ENCODE data around the gene HIVEP2. TPM values are rescaled to one million over a fixed set of nuclear protein-coding genes. Genes with fewer than 3 reads are reported as not detected.
A peak's percentile ranks its signal among the peaks of the same experiment; 100 is the strongest.

The HIVEP2 gene
- total RNA-seq, 2 donors from 2014 or later, result 25.8 to 30.8 TPM

GRCh38 chr6:142891454-142891853, 53.5 kb downstream of the HIVEP2 start:
- H3K4me1 Mint-ChIP-seq (ENCODE audit: low read depth), result peaks cover 64% of the 10 kb centered on the region
- ATAC-seq (replicated peaks in 1 of 2) (peak in 1 of 2 donors; percentile 37), DNase-seq (no peak)
- H3K4me3 Mint-ChIP-seq, result peak overlapping the region in 1 of 2 donors; percentile 17
- peak overlapping the region; percentile 92 for H3K27ac Mint-ChIP-seq
- no peaks in the 10 kb centered on the region for H3K27me3 Mint-ChIP-seq (ENCODE audit: low read depth)
- peaks cover 3 to 5% of the 10 kb centered on the region in 2 donors for H3K36me3 Mint-ChIP-seq (ENCODE audit: insufficient read depth in 2 of 2)
- no peaks in the 10 kb centered on the region for H3K9me3 Mint-ChIP-seq

- ATAC-seq (replicated peaks in 1 of 2) (no peak), DNase-seq (no peak)
- Mint-ChIP-seq H3K9me3 (no peaks in the 10 kb centered on the region), H3K4me3 (peak overlapping the region; percentile 0 to 52), H3K27me3 (ENCODE audit: low read depth) (no peaks in the 10 kb centered on the region), H3K27ac (peak overlapping the region; percentile 84), H3K36me3 (ENCODE audit: insufficient read depth in 2 of 2) (peaks cover 2% of the 10 kb centered on the region in 2 donors), H3K4me1 (ENCODE audit: low read depth) (peaks cover 89% of the 10 kb centered on the region)
Measured at GRCh38 chr6:142888456-142888855, 56.5 kb downstream of the HIVEP2 start.

GRCh38 chr6:142887517-142887916, 57.5 kb downstream of the HIVEP2 start:
- DNase-seq (no peak), ATAC-seq (replicated peaks in 1 of 2) (no peak)
- Mint-ChIP-seq H3K9me3 (no peaks in the 10 kb centered on the region), H3K27me3 (ENCODE audit: low read depth) (no peaks in the 10 kb centered on the region), H3K4me3 (peak overlapping the region; percentile 67 to 91), H3K36me3 (ENCODE audit: insufficient read depth in 2 of 2) (peaks cover 2% of the 10 kb centered on the region in 2 donors), H3K27ac (peak overlapping the region; percentile 98), H3K4me1 (ENCODE audit: low read depth) (peaks cover 96% of the 10 kb centered on the region)

- ATAC-seq (replicated peaks in 1 of 2) (peak; percentile 36 to 50), DNase-seq (no peak)
- Mint-ChIP-seq H3K4me3 (peak overlapping the region; percentile 67 to 91), H3K27ac (peak overlapping the region; percentile 98), H3K36me3 (ENCODE audit: insufficient read depth in 2 of 2) (peaks cover 2% of the 10 kb centered on the region in 2 donors), H3K9me3 (no peaks in the 10 kb centered on the region), H3K27me3 (ENCODE audit: low read depth) (no peaks in the 10 kb centered on the region), H3K4me1 (ENCODE audit: low read depth) (peaks cover 96% of the 10 kb centered on the region)
Measured at GRCh38 chr6:142886431-142887170, 58.4 kb downstream of the HIVEP2 start.

- no peaks in the 10 kb centered on the region for H3K9me3 Mint-ChIP-seq
- peaks cover 96% of the 10 kb centered on the region for H3K4me1 Mint-ChIP-seq (ENCODE audit: low read depth)
- H3K27ac Mint-ChIP-seq, result peak overlapping the region; percentile 99
- H3K4me3 Mint-ChIP-seq, result peak overlapping the region; percentile 93 to 94
- H3K27me3 Mint-ChIP-seq (ENCODE audit: low read depth), result no peaks in the 10 kb centered on the region
- DNase-seq (peak; percentile 36 to 45), ATAC-seq (replicated peaks in 1 of 2) (peak; percentile 88)
- H3K36me3 Mint-ChIP-seq (ENCODE audit: insufficient read depth in 2 of 2), result peaks cover 3 to 5% of the 10 kb centered on the region in 2 donors
Measured at GRCh38 chr6:142885182-142885867, 59.7 kb downstream of the HIVEP2 start.

GRCh38 chr6:142884214-142885035, 60.6 kb downstream of the HIVEP2 start:
- no peaks in the 10 kb centered on the region for H3K27me3 Mint-ChIP-seq (ENCODE audit: low read depth)
- H3K27ac Mint-ChIP-seq, result peak overlapping the region; percentile 99
- H3K36me3 Mint-ChIP-seq (ENCODE audit: insufficient read depth in 2 of 2), result peaks cover 3 to 4% of the 10 kb centered on the region in 2 donors

GRCh38 chr6:142883011-142883410, 62.0 kb downstream of the HIVEP2 start:
- Mint-ChIP-seq H3K9me3 (no peaks in the 10 kb centered on the region), H3K27me3 (ENCODE audit: low read depth) (no peaks in the 10 kb centered on the region), H3K4me1 (ENCODE audit: low read depth) (peaks cover 99% of the 10 kb centered on the region), H3K27ac (peak overlapping the region; percentile 99), H3K36me3 (ENCODE audit: insufficient read depth in 2 of 2) (peaks cover 2 to 3% of the 10 kb centered on the region in 2 donors), H3K4me3 (peak overlapping the region; percentile 67 to 94)
- no peak for DNase-seq
- ATAC-seq (replicated peaks in 1 of 2), result no peak

More at GRCh38 chr6:142884214-142885035, 60.6 kb downstream of the HIVEP2 start:
- Mint-ChIP-seq H3K9me3 (no peaks in the 10 kb centered on the region), H3K4me1 (ENCODE audit: low read depth) (peaks cover 99% of the 10 kb centered on the region), H3K4me3 (peak overlapping the region; percentile 93 to 94)
- ATAC-seq (replicated peaks in 1 of 2) (no peak), DNase-seq (no peak)

GRCh38 chr6:142881761-142882160, 63.2 kb downstream of the HIVEP2 start:
- DNase-seq (no peak), ATAC-seq (replicated peaks in 1 of 2) (peak in 1 of 2 donors; percentile 29)
- H3K27me3 Mint-ChIP-seq (ENCODE audit: low read depth), result no peaks in the 10 kb centered on the region
- peak overlapping the region in 1 of 2 donors; percentile 55 for H3K4me3 Mint-ChIP-seq
- peaks cover 5 to 10% of the 10 kb centered on the region in 2 donors for H3K36me3 Mint-ChIP-seq (ENCODE audit: insufficient read depth in 2 of 2)
- H3K27ac Mint-ChIP-seq, result peak overlapping the region; percentile 39
- peaks cover 94% of the 10 kb centered on the region for H3K4me1 Mint-ChIP-seq (ENCODE audit: low read depth)
- no peaks in the 10 kb centered on the region for H3K9me3 Mint-ChIP-seq

- Mint-ChIP-seq H3K4me1 (ENCODE audit: low read depth) (peaks cover 93% of the 10 kb centered on the region), H3K36me3 (ENCODE audit: insufficient read depth in 2 of 2) (peaks cover 5 to 10% of the 10 kb centered on the region in 2 donors), H3K27me3 (ENCODE audit: low read depth) (no peaks in the 10 kb centered on the region), H3K9me3 (no peaks in the 10 kb centered on the region), H3K4me3 (no peak overlapping the region), H3K27ac (no peak overlapping the region)
- ATAC-seq (replicated peaks in 1 of 2) (no peak), DNase-seq (no peak)
Measured at GRCh38 chr6:142881290-142881689, 63.7 kb downstream of the HIVEP2 start.

GRCh38 chr6:142880201-142880600, 64.8 kb downstream of the HIVEP2 start:
- peaks cover 7 to 12% of the 10 kb centered on the region in 2 donors for H3K36me3 Mint-ChIP-seq (ENCODE audit: insufficient read depth in 2 of 2)
- no peak overlapping the region for H3K27ac Mint-ChIP-seq
- H3K9me3 Mint-ChIP-seq, result no peaks in the 10 kb centered on the region
- no peaks in the 10 kb centered on the region for H3K27me3 Mint-ChIP-seq (ENCODE audit: low read depth)
- H3K4me3 Mint-ChIP-seq, result no peak overlapping the region
- no peak for ATAC-seq (replicated peaks in 1 of 2)
- peaks cover 93% of the 10 kb centered on the region for H3K4me1 Mint-ChIP-seq (ENCODE audit: low read depth)
- no peak for DNase-seq

- H3K36me3 Mint-ChIP-seq (ENCODE audit: insufficient read depth in 2 of 2), result peaks cover 10 to 12% of the 10 kb centered on the region in 2 donors
- H3K27ac Mint-ChIP-seq, result peak overlapping the region; percentile 39
Measured at GRCh38 chr6:142879527-142879926, 65.4 kb downstream of the HIVEP2 start.

GRCh38 chr6:142879076-142879475, 65.9 kb downstream of the HIVEP2 start:
- Mint-ChIP-seq H3K9me3 (no peaks in the 10 kb centered on the region), H3K27me3 (ENCODE audit: low read depth) (no peaks in the 10 kb centered on the region), H3K36me3 (ENCODE audit: insufficient read depth in 2 of 2) (peaks cover 10 to 12% of the 10 kb centered on the region in 2 donors), H3K27ac (peak overlapping the region; percentile 39), H3K4me1 (ENCODE audit: low read depth) (peaks cover 93% of the 10 kb centered on the region), H3K4me3 (peak overlapping the region in 1 of 2 donors; percentile 14)
- ATAC-seq (replicated peaks in 1 of 2) (peak; percentile 48 to 52), DNase-seq (no peak)

More at GRCh38 chr6:142879527-142879926, 65.4 kb downstream of the HIVEP2 start:
- Mint-ChIP-seq H3K9me3 (no peaks in the 10 kb centered on the region), H3K27me3 (ENCODE audit: low read depth) (no peaks in the 10 kb centered on the region), H3K4me3 (peak overlapping the region in 1 of 2 donors; percentile 14), H3K4me1 (ENCODE audit: low read depth) (peaks cover 93% of the 10 kb centered on the region)
- DNase-seq, result no peak
- no peak for ATAC-seq (replicated peaks in 1 of 2)

Measured in activated T-cell treated with anti-CD3 and anti-CD28 coated beads, Interleukin-2, amount 50 U/mL, for 72 hours (primary cell).